ENCODE results near the gene MRPS23. TPM values are rescaled to one million over a fixed set of nuclear protein-coding genes. Genes with fewer than 3 reads are reported as not detected.

MRPS23 gene
- total RNA-seq, 1 donor from 2014 or later, result 16.4 TPM

- no peaks in the 10 kb centered on the region for H3K9me3 ChIP-seq (ENCODE audit: low read depth)
Measured at GRCh38 chr17:57823469-57824401, 26.1 kb downstream of the MRPS23 start.

GRCh38 chr17:57819867-57820266 is 30.0 kb downstream of the MRPS23 start:
- Histone ChIP-seq H3K79me2 (ENCODE audit: low read depth) (no peaks in the 10 kb centered on the region), H3K27me3 (no peaks in the 10 kb centered on the region), H3F3A (ENCODE audit: low read depth) (peaks cover 4% of the 10 kb centered on the region), H3K4me3 (no peak overlapping the region), H4K20me1 (ENCODE audit: low read depth) (no peaks in the 10 kb centered on the region), H3K4me2 (no peak overlapping the region), H3K4me1 (peaks cover 6% of the 10 kb centered on the region), H3K9ac (no peak overlapping the region), H3K9me3 (ENCODE audit: low read depth) (no peaks in the 10 kb centered on the region), H2AFZ (replicated peaks) (no peak overlapping the region), H3K27ac (no peak overlapping the region), H3K36me3 (no peaks in the 10 kb centered on the region)
- Mint-ChIP-seq H3K9me3 (no peaks in the 10 kb centered on the region), H3K4me1 (peaks cover 34% of the 10 kb centered on the region), H3K27ac (no peak overlapping the region), H3K4me3 (no peak overlapping the region), H3K36me3 (no peaks in the 10 kb centered on the region), H3K27me3 (ENCODE audit: insufficient read depth, low read depth) (peaks cover 5% of the 10 kb centered on the region)
- DNase-seq (ENCODE audit: low spot score), result no peak
- TF ChIP-seq EZH2phosphoT487 (IDR thresholded peaks at IDR 0.05) (no peak), CTCF (IDR thresholded peaks at IDR 0.05) (no peak), EZH2 (IDR thresholded peaks at IDR 0.05) (no peak)

More at GRCh38 chr17:57823469-57824401, 26.1 kb downstream of the MRPS23 start:
- Mint-ChIP-seq H3K27me3 (ENCODE audit: insufficient read depth, low read depth) (peaks cover 5% of the 10 kb centered on the region), H3K27ac (peak overlapping the region; percentile 39), H3K9me3 (no peaks in the 10 kb centered on the region), H3K4me3 (no peak overlapping the region), H3K4me1 (peaks cover 31% of the 10 kb centered on the region), H3K36me3 (no peaks in the 10 kb centered on the region)
- no peak overlapping the region for H3K27ac ChIP-seq
- no peak overlapping the region for H3K4me2 ChIP-seq
- no peaks in the 10 kb centered on the region for H3K79me2 ChIP-seq (ENCODE audit: low read depth)
- H3K4me3 ChIP-seq, result no peak overlapping the region
- H3F3A ChIP-seq (ENCODE audit: low read depth), result peaks cover 4% of the 10 kb centered on the region
- peaks cover 6% of the 10 kb centered on the region for H3K4me1 ChIP-seq
- no peak overlapping the region for H3K9ac ChIP-seq
- peak; percentile 32 for DNase-seq (ENCODE audit: low spot score)
- no peaks in the 10 kb centered on the region for H4K20me1 ChIP-seq (ENCODE audit: low read depth)
- H2AFZ ChIP-seq (replicated peaks), result no peak overlapping the region
- H3K27me3 ChIP-seq, result no peaks in the 10 kb centered on the region
- H3K36me3 ChIP-seq, result no peaks in the 10 kb centered on the region
- no peak for TF ChIP-seq CTCF (IDR thresholded peaks at IDR 0.05)
- no peak for TF ChIP-seq EZH2 (IDR thresholded peaks at IDR 0.05)
- no peak for TF ChIP-seq EZH2phosphoT487 (IDR thresholded peaks at IDR 0.05)

- Histone ChIP-seq H3K79me2 (ENCODE audit: low read depth) (no peaks in the 10 kb centered on the region), H3K4me3 (no peak overlapping the region), H3K4me2 (no peak overlapping the region), H4K20me1 (ENCODE audit: low read depth) (no peaks in the 10 kb centered on the region), H3K9me3 (ENCODE audit: low read depth) (no peaks in the 10 kb centered on the region), H3K9ac (no peak overlapping the region), H2AFZ (replicated peaks) (no peak overlapping the region), H3K27me3 (no peaks in the 10 kb centered on the region), H3K4me1 (peaks cover 6% of the 10 kb centered on the region), H3K36me3 (no peaks in the 10 kb centered on the region), H3F3A (ENCODE audit: low read depth) (peaks cover 3% of the 10 kb centered on the region), H3K27ac (no peak overlapping the region)
- Mint-ChIP-seq H3K4me1 (peaks cover 31% of the 10 kb centered on the region), H3K4me3 (no peak overlapping the region), H3K27ac (no peak overlapping the region), H3K27me3 (ENCODE audit: insufficient read depth, low read depth) (peaks cover 5% of the 10 kb centered on the region), H3K9me3 (no peaks in the 10 kb centered on the region), H3K36me3 (no peaks in the 10 kb centered on the region)
- TF ChIP-seq EZH2phosphoT487 (IDR thresholded peaks at IDR 0.05), result no peak
- no peak for TF ChIP-seq EZH2 (IDR thresholded peaks at IDR 0.05)
- no peak for TF ChIP-seq CTCF (IDR thresholded peaks at IDR 0.05)
- DNase-seq (ENCODE audit: low spot score), result no peak
Measured at GRCh38 chr17:57819285-57819684, 30.6 kb downstream of the MRPS23 start.

Data from neural progenitor cell (in vitro differentiated cells).